ENCODE results near the gene AADACL2.

The AADACL2 gene

DNA sequence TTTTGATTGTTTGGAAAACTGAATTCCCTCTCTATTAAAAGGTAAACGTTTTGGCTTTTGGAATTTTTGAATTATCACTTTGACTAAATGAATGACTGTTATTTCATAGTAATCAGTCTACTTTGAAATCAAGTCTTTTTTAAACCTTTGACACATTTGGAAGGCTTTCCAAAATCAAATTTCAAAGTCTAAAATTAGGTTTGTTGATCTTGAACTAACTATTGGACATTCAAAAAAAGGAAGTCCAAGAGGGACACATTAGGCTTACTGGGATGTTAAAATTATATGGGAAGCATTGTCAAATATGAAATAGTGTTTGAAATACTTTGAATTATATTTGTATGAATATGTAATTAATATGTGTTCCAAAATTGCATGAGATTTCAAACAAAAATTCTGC lies 45.2 kb upstream of the AADACL2 start:
- Histone ChIP-seq H4K91ac (ENCODE audit: low read depth, low read length, poor library complexity) (no peak overlapping the region), H3K9ac (ENCODE audit: low read depth, low read length, poor library complexity) (no peak overlapping the region), H3K9me3 (replicated peaks in 1 of 2; ENCODE audit: control insufficient read depth in 2 of 2, insufficient read depth in 1 of 2, low read depth in 1 of 2, low read length in 2 of 2) (peaks cover 0 to 2% of the 10 kb centered on the region in 2 donors), H3K36me3 (replicated peaks in 1 of 2; ENCODE audit: control insufficient read depth in 2 of 2, insufficient read depth in 2 of 2, low read length in 2 of 2) (no peaks in the 10 kb centered on the region), H4K8ac (ENCODE audit: low read depth, low read length) (no peak overlapping the region), H2BK12ac (ENCODE audit: low read length) (no peak overlapping the region), H2AK5ac (ENCODE audit: low read depth, low read length) (no peak overlapping the region), H2AFZ (ENCODE audit: low read length) (no peak overlapping the region), H2BK120ac (ENCODE audit: low read depth, low read length) (no peak overlapping the region), H3K79me1 (ENCODE audit: low read depth, low read length) (no peaks in the 10 kb centered on the region), H3K4me3 (ENCODE audit: low read length in 2 of 2) (no peak overlapping the region), H3K27ac (replicated peaks; ENCODE audit: low read length) (no peak overlapping the region), H3K27me3 (ENCODE audit: control insufficient read depth in 3 of 3, insufficient read depth in 3 of 3, low read depth in 1 of 3, low read length in 3 of 3) (no peaks in the 10 kb centered on the region), H3K23ac (ENCODE audit: low read depth, low read length, poor library complexity) (no peak overlapping the region), H3K14ac (ENCODE audit: low read length) (no peak overlapping the region), H3K4ac (ENCODE audit: low read length) (no peak overlapping the region), H3K4me2 (ENCODE audit: insufficient read depth, low read length, poor library complexity, severe bottlenecking) (no peak overlapping the region), H3K4me1 (ENCODE audit: control insufficient read depth in 2 of 2, insufficient read depth in 1 of 2, low read depth in 1 of 2, low read length in 2 of 2) (no peaks in the 10 kb centered on the region), H2BK15ac (ENCODE audit: low read length) (no peak overlapping the region), H2BK5ac (ENCODE audit: low read length) (no peak overlapping the region), H3K18ac (ENCODE audit: low read length) (no peak overlapping the region)
- DNase-seq (ENCODE audit: low spot score): no peak
- no CpG with 5 or more reads among the region's 1 CpG for WGBS, 2 donors (ENCODE audit: extremely low coverage in 2 of 2, insufficient read length in 2 of 2, insufficient replicate concordance in 1 of 2)

DNA sequence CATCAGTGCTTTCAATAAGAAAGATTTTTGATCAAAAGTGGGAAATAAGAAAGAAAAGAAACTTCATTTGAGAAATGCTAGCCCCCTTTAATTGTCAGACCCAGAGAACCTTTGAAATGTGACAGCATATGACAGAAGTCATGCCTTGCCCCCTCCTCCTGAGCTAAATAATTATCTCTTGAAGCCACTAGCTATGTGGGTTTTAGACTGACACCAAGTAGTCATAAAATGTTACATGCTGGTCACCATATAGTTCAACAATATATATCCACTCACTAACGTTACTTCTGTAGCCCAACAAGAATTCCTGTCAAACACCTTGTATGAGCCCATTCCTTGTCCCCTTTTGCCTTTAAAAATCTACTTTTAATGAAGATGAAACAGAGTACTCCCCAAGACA lies 43.1 kb upstream of the AADACL2 start:
- no peak overlapping the region for H3K14ac ChIP-seq (ENCODE audit: low read length)
- no peaks in the 10 kb centered on the region for H3K79me1 ChIP-seq (ENCODE audit: low read depth, low read length)
- no peaks in the 10 kb centered on the region for H3K4me1 ChIP-seq (ENCODE audit: control insufficient read depth in 2 of 2, insufficient read depth in 1 of 2, low read depth in 1 of 2, low read length in 2 of 2)
- H3K4me2 ChIP-seq (ENCODE audit: insufficient read depth, low read length, poor library complexity, severe bottlenecking): no peak overlapping the region
- H3K4ac ChIP-seq (ENCODE audit: low read length): no peak overlapping the region
- H3K27ac ChIP-seq (replicated peaks; ENCODE audit: low read length): no peak overlapping the region
- peaks cover 0 to 2% of the 10 kb centered on the region in 2 donors for H3K9me3 ChIP-seq (replicated peaks in 1 of 2; ENCODE audit: control insufficient read depth in 2 of 2, insufficient read depth in 1 of 2, low read depth in 1 of 2, low read length in 2 of 2)
- no peak overlapping the region for H3K23ac ChIP-seq (ENCODE audit: low read depth, low read length, poor library complexity)
- no peak overlapping the region for H2BK5ac ChIP-seq (ENCODE audit: low read length)
- no peak overlapping the region for H2BK15ac ChIP-seq (ENCODE audit: low read length)
- no peak overlapping the region for H3K18ac ChIP-seq (ENCODE audit: low read length)
- H4K8ac ChIP-seq (ENCODE audit: low read depth, low read length): no peak overlapping the region
- no peak overlapping the region for H2AFZ ChIP-seq (ENCODE audit: low read length)
- no CpG with 5 or more reads among the region's 1 CpG for WGBS, 2 donors (ENCODE audit: extremely low coverage in 2 of 2, insufficient read length in 2 of 2, insufficient replicate concordance in 1 of 2)
- H3K9ac ChIP-seq (ENCODE audit: low read depth, low read length, poor library complexity): no peak overlapping the region
- no peak for DNase-seq (ENCODE audit: low spot score)
- H3K27me3 ChIP-seq (ENCODE audit: control insufficient read depth in 3 of 3, insufficient read depth in 3 of 3, low read depth in 1 of 3, low read length in 3 of 3): no peaks in the 10 kb centered on the region
- no peak overlapping the region for H3K4me3 ChIP-seq (ENCODE audit: low read length in 2 of 2)
- no peaks in the 10 kb centered on the region for H3K36me3 ChIP-seq (replicated peaks in 1 of 2; ENCODE audit: control insufficient read depth in 2 of 2, insufficient read depth in 2 of 2, low read length in 2 of 2)
- H2BK12ac ChIP-seq (ENCODE audit: low read length): no peak overlapping the region
- no peak overlapping the region for H2AK5ac ChIP-seq (ENCODE audit: low read depth, low read length)
- H4K91ac ChIP-seq (ENCODE audit: low read depth, low read length, poor library complexity): no peak overlapping the region
- no peak overlapping the region for H2BK120ac ChIP-seq (ENCODE audit: low read depth, low read length)

DNA sequence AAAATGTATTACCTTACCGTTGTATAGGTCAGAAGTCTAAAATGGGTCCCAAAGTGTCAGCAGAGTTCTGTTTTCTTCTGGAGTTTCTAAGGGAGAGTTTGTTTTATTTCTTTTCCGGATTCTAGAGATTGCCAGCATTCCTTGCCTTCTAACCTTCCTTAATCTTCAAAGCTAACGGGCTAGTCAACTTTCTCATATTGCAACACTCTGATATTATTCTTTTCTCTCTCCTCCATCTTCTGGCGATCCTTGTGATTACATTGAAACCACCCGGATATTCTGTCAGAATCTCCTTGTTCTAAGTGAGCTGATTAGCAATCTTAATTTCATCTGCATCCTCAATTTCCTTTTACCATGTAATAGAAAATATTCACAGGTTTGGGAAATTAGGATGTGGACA lies 36.2 kb upstream of the AADACL2 start:
- H3K4me3 ChIP-seq (ENCODE audit: low read length in 2 of 2): no peak overlapping the region
- no peaks in the 10 kb centered on the region for H3K79me1 ChIP-seq (ENCODE audit: low read depth, low read length)
- no peak overlapping the region for H2BK15ac ChIP-seq (ENCODE audit: low read length)
- no peak overlapping the region for H3K4ac ChIP-seq (ENCODE audit: low read length)
- H3K4me1 ChIP-seq (ENCODE audit: control insufficient read depth in 2 of 2, insufficient read depth in 1 of 2, low read depth in 1 of 2, low read length in 2 of 2): no peaks in the 10 kb centered on the region
- H3K18ac ChIP-seq (ENCODE audit: low read length): no peak overlapping the region
- H3K4me2 ChIP-seq (ENCODE audit: insufficient read depth, low read length, poor library complexity, severe bottlenecking): no peak overlapping the region
- no CpG with 5 or more reads among the region's 5 CpGs for WGBS, 2 donors (ENCODE audit: extremely low coverage in 2 of 2, insufficient read length in 2 of 2, insufficient replicate concordance in 1 of 2)
- H3K36me3 ChIP-seq (replicated peaks in 1 of 2; ENCODE audit: control insufficient read depth in 2 of 2, insufficient read depth in 2 of 2, low read length in 2 of 2): no peaks in the 10 kb centered on the region
- H3K27ac ChIP-seq (replicated peaks; ENCODE audit: low read length): no peak overlapping the region
- DNase-seq (ENCODE audit: low spot score): no peak
- no peak overlapping the region for H2BK120ac ChIP-seq (ENCODE audit: low read depth, low read length)
- no peak overlapping the region for H2AK5ac ChIP-seq (ENCODE audit: low read depth, low read length)
- H3K27me3 ChIP-seq (ENCODE audit: control insufficient read depth in 3 of 3, insufficient read depth in 3 of 3, low read depth in 1 of 3, low read length in 3 of 3): no peaks in the 10 kb centered on the region
- H3K9me3 ChIP-seq (replicated peaks in 1 of 2; ENCODE audit: control insufficient read depth in 2 of 2, insufficient read depth in 1 of 2, low read depth in 1 of 2, low read length in 2 of 2): peaks cover 0 to 2% of the 10 kb centered on the region in 2 donors
- no peak overlapping the region for H4K91ac ChIP-seq (ENCODE audit: low read depth, low read length, poor library complexity)
- H3K14ac ChIP-seq (ENCODE audit: low read length): no peak overlapping the region
- no peak overlapping the region for H3K23ac ChIP-seq (ENCODE audit: low read depth, low read length, poor library complexity)
- H2BK12ac ChIP-seq (ENCODE audit: low read length): no peak overlapping the region
- H4K8ac ChIP-seq (ENCODE audit: low read depth, low read length): no peak overlapping the region
- no peak overlapping the region for H2AFZ ChIP-seq (ENCODE audit: low read length)
- H2BK5ac ChIP-seq (ENCODE audit: low read length): no peak overlapping the region
- H3K9ac ChIP-seq (ENCODE audit: low read depth, low read length, poor library complexity): no peak overlapping the region

DNA sequence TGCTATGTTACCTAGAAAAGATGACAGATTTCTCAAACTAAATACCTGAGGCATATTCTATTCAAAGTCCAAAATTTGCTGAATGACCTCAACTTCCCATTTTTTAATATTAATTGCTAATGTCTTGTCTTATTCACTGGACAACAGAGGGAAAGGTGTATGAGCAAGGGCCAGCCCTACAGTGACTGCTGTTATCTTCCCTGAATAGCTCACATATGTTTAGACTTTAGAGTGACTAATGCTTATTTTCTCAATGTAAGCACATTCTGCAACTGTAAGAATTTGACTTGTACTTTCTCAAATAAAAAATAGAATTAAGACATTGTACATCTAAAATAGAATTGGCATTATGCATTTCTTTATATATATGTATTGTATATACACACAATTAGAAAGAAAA lies 26.5 kb upstream of the AADACL2 start:
- Histone ChIP-seq H3K23ac (ENCODE audit: low read depth, low read length, poor library complexity) (no peak overlapping the region), H3K9ac (ENCODE audit: low read depth, low read length, poor library complexity) (no peak overlapping the region), H3K18ac (ENCODE audit: low read length) (no peak overlapping the region), H2BK120ac (ENCODE audit: low read depth, low read length) (no peak overlapping the region), H2BK5ac (ENCODE audit: low read length) (no peak overlapping the region), H4K91ac (ENCODE audit: low read depth, low read length, poor library complexity) (no peak overlapping the region), H2AK5ac (ENCODE audit: low read depth, low read length) (no peak overlapping the region), H3K36me3 (replicated peaks in 1 of 2; ENCODE audit: control insufficient read depth in 2 of 2, insufficient read depth in 2 of 2, low read length in 2 of 2) (no peaks in the 10 kb centered on the region), H3K4me3 (ENCODE audit: low read length in 2 of 2) (no peak overlapping the region), H3K79me1 (ENCODE audit: low read depth, low read length) (no peaks in the 10 kb centered on the region), H2BK15ac (ENCODE audit: low read length) (no peak overlapping the region), H2AFZ (ENCODE audit: low read length) (no peak overlapping the region), H4K8ac (ENCODE audit: low read depth, low read length) (no peak overlapping the region), H3K4me1 (ENCODE audit: control insufficient read depth in 2 of 2, insufficient read depth in 1 of 2, low read depth in 1 of 2, low read length in 2 of 2) (no peaks in the 10 kb centered on the region), H2BK12ac (ENCODE audit: low read length) (no peak overlapping the region), H3K4me2 (ENCODE audit: insufficient read depth, low read length, poor library complexity, severe bottlenecking) (no peak overlapping the region), H3K14ac (ENCODE audit: low read length) (no peak overlapping the region), H3K4ac (ENCODE audit: low read length) (no peak overlapping the region), H3K27me3 (ENCODE audit: control insufficient read depth in 3 of 3, insufficient read depth in 3 of 3, low read depth in 1 of 3, low read length in 3 of 3) (no peaks in the 10 kb centered on the region), H3K27ac (replicated peaks; ENCODE audit: low read length) (no peak overlapping the region), H3K9me3 (replicated peaks in 1 of 2; ENCODE audit: control insufficient read depth in 2 of 2, insufficient read depth in 1 of 2, low read depth in 1 of 2, low read length in 2 of 2) (no peaks in the 10 kb centered on the region)
- DNase-seq (ENCODE audit: low spot score): no peak
